Activated naive CD4-positive, alpha-beta T cell treated with anti-CD3 and anti-CD28 coated beads, Interleukin-2, amount 50 U/mL, for 72 hours (primary cell): ENCODE measurements around the gene CDC42. TPM values are rescaled to one million over a fixed set of nuclear protein-coding genes. Genes with fewer than 3 reads are reported as not detected.
A peak's percentile ranks its signal among the peaks of the same experiment; 100 is the strongest.

Experiments
- ATAC-seq, 2 donors: fragments of 150-1000 bp; cut with Tn5 transposase; 2 replicates each; pipeline ENCODE4 v1.10.0; 2021; ENCODE audit warnings: mild to moderate bottlenecking in 2 of 2, moderate library complexity in 2 of 2
- DNase-seq, 2 donors: peaks; one replicate each; pipeline ENCODE4 v3.0.0; 2021 to 2022; ENCODE audit warnings: low spot score in 2 of 2
- H3K27ac Mint-ChIP-seq, 2 donors: one replicate each; pipeline ENCODE4 v1.8.0; 2022; ENCODE audit warnings: mild to moderate bottlenecking in 2 of 2, mixed read lengths in 2 of 2
- H3K36me3 Mint-ChIP-seq, 2 donors: one replicate each; pipeline ENCODE4 v1.8.0; 2022; ENCODE audit warnings: mixed read lengths in 2 of 2
- H3K9me3 Mint-ChIP-seq, 2 donors: one replicate each; pipeline ENCODE4 v1.8.0; 2022; ENCODE audit warnings: mixed read lengths in 2 of 2
- total RNA-seq, 2 donors: library from RNA; stranded (reverse); gene quantifications; one replicate each; pipeline ENCODE4 v1.2.3, GENCODE V29; 2022

The CDC42 gene
- total RNA-seq, 2 donors from 2014 or later, result 266 to 331 TPM

GRCh38 chr1:22053017-22053860 lies 730 bp downstream of the CDC42 start:
- H3K9me3 Mint-ChIP-seq, result no peaks in the 10 kb centered on the region
- peaks cover 5 to 47% of the 10 kb centered on the region in 2 donors for H3K36me3 Mint-ChIP-seq
- DNase-seq (peak; percentile 48 to 80), ATAC-seq (peak; percentile 21 to 37)
- H3K27ac Mint-ChIP-seq, result peak overlapping the region; percentile 99 to 100

GRCh38 chr1:22053861-22054770 lies 1.6 kb downstream of the CDC42 start:
- Mint-ChIP-seq H3K36me3 (peaks cover 5 to 48% of the 10 kb centered on the region in 2 donors), H3K9me3 (no peaks in the 10 kb centered on the region), H3K27ac (peak overlapping the region; percentile 99 to 100)
- DNase-seq, result peak in 1 of 2 donors; percentile 19
- ATAC-seq, result peak; percentile 46 to 58

GRCh38 chr1:22055463-22055862 lies 3.0 kb downstream of the CDC42 start:
- H3K36me3 Mint-ChIP-seq, result peaks cover 5 to 48% of the 10 kb centered on the region in 2 donors
- H3K27ac Mint-ChIP-seq, result peak overlapping the region; percentile 92 to 100
- ATAC-seq, result no peak
- no peak for DNase-seq
- H3K9me3 Mint-ChIP-seq, result no peaks in the 10 kb centered on the region

- Mint-ChIP-seq H3K9me3 (no peaks in the 10 kb centered on the region), H3K27ac (peak overlapping the region; percentile 53 to 92), H3K36me3 (peaks cover 5 to 48% of the 10 kb centered on the region in 2 donors)
- DNase-seq (no peak), ATAC-seq (no peak)
Observed at GRCh38 chr1:22056043-22056442, 3.5 kb downstream of the CDC42 start.

GRCh38 chr1:22056936-22057335 lies 4.4 kb downstream of the CDC42 start:
- ATAC-seq (no peak), DNase-seq (no peak)
- Mint-ChIP-seq H3K36me3 (peaks cover 5 to 48% of the 10 kb centered on the region in 2 donors), H3K9me3 (no peaks in the 10 kb centered on the region), H3K27ac (peak overlapping the region; percentile 53 to 74)

- peak overlapping the region; percentile 53 to 74 for H3K27ac Mint-ChIP-seq
Observed at GRCh38 chr1:22057861-22058260, 5.4 kb downstream of the CDC42 start.

GRCh38 chr1:22064751-22065402 lies 12.4 kb downstream of the CDC42 start:
- peak overlapping the region; percentile 35 to 73 for H3K27ac Mint-ChIP-seq
- no peak for DNase-seq
- H3K9me3 Mint-ChIP-seq, result peaks cover 0 to 8% of the 10 kb centered on the region in 2 donors
- no peak for ATAC-seq
- H3K36me3 Mint-ChIP-seq, result peaks cover 7 to 50% of the 10 kb centered on the region in 2 donors

More at GRCh38 chr1:22057861-22058260, 5.4 kb downstream of the CDC42 start:
- no peaks in the 10 kb centered on the region for H3K9me3 Mint-ChIP-seq
- ATAC-seq (no peak), DNase-seq (no peak)
- peaks cover 5 to 48% of the 10 kb centered on the region in 2 donors for H3K36me3 Mint-ChIP-seq

- H3K27ac Mint-ChIP-seq, result no peak overlapping the region
- ATAC-seq (no peak), DNase-seq (no peak)
- peaks cover 0 to 11% of the 10 kb centered on the region in 2 donors for H3K9me3 Mint-ChIP-seq
- peaks cover 12 to 41% of the 10 kb centered on the region in 2 donors for H3K36me3 Mint-ChIP-seq
Observed at GRCh38 chr1:22071511-22071910, 19.0 kb downstream of the CDC42 start.

GRCh38 chr1:22074803-22075202 lies 22.3 kb downstream of the CDC42 start:
- DNase-seq, result no peak
- H3K9me3 Mint-ChIP-seq, result peaks cover 0 to 4% of the 10 kb centered on the region in 2 donors
- H3K27ac Mint-ChIP-seq, result peak overlapping the region; percentile 8 to 15
- peaks cover 13 to 44% of the 10 kb centered on the region in 2 donors for H3K36me3 Mint-ChIP-seq
- no peak for ATAC-seq

GRCh38 chr1:22075718-22076117 lies 23.2 kb downstream of the CDC42 start:
- H3K36me3 Mint-ChIP-seq, result peaks cover 10 to 41% of the 10 kb centered on the region in 2 donors
- DNase-seq (no peak), ATAC-seq (peak in 1 of 2 donors; percentile 33)
- peak overlapping the region; percentile 27 to 64 for H3K27ac Mint-ChIP-seq
- H3K9me3 Mint-ChIP-seq, result no peaks in the 10 kb centered on the region

- Mint-ChIP-seq H3K36me3 (peaks cover 10 to 44% of the 10 kb centered on the region in 2 donors), H3K27ac (peak overlapping the region; percentile 58 to 64), H3K9me3 (no peaks in the 10 kb centered on the region)
Observed at GRCh38 chr1:22076346-22076745, 23.8 kb downstream of the CDC42 start.

GRCh38 chr1:22077728-22078127 lies 25.2 kb downstream of the CDC42 start:
- DNase-seq (no peak), ATAC-seq (peak; percentile 62 to 73)

More at GRCh38 chr1:22076346-22076745, 23.8 kb downstream of the CDC42 start:
- no peak for DNase-seq
- no peak for ATAC-seq

GRCh38 chr1:22078133-22078532 lies 25.6 kb downstream of the CDC42 start:
- Mint-ChIP-seq H3K36me3 (peaks cover 10 to 42% of the 10 kb centered on the region in 2 donors), H3K27ac (no peak overlapping the region), H3K9me3 (no peaks in the 10 kb centered on the region)
- ATAC-seq (no peak), DNase-seq (no peak)

More at GRCh38 chr1:22077728-22078127, 25.2 kb downstream of the CDC42 start:
- Mint-ChIP-seq H3K9me3 (no peaks in the 10 kb centered on the region), H3K27ac (no peak overlapping the region), H3K36me3 (peaks cover 10 to 42% of the 10 kb centered on the region in 2 donors)

GRCh38 chr1:22080191-22080590 lies 27.7 kb downstream of the CDC42 start:
- no peak for ATAC-seq
- peak overlapping the region in 1 of 2 donors; percentile 6 for H3K27ac Mint-ChIP-seq
- H3K9me3 Mint-ChIP-seq, result no peaks in the 10 kb centered on the region
- peaks cover 10 to 52% of the 10 kb centered on the region in 2 donors for H3K36me3 Mint-ChIP-seq
- no peak for DNase-seq

- Mint-ChIP-seq H3K9me3 (no peaks in the 10 kb centered on the region), H3K36me3 (peaks cover 5 to 35% of the 10 kb centered on the region in 2 donors), H3K27ac (peak overlapping the region; percentile 13 to 79)
- ATAC-seq, result no peak
- DNase-seq, result no peak
Observed at GRCh38 chr1:22088331-22088730, 35.8 kb downstream of the CDC42 start.

GRCh38 chr1:22089134-22089571 lies 36.6 kb downstream of the CDC42 start:
- Mint-ChIP-seq H3K9me3 (no peaks in the 10 kb centered on the region), H3K27ac (peak overlapping the region; percentile 79 to 88), H3K36me3 (peaks cover 5 to 39% of the 10 kb centered on the region in 2 donors)
- ATAC-seq (peak; percentile 44 to 58), DNase-seq (no peak)
